ENCODE measurements around the gene CD300LG.
"Not testable (repeated sequence)": the region's sequence is repeated elsewhere in the genome, so short reads cannot be mapped to it uniquely, and the experiment has no call there.

CD300LG gene

DNA sequence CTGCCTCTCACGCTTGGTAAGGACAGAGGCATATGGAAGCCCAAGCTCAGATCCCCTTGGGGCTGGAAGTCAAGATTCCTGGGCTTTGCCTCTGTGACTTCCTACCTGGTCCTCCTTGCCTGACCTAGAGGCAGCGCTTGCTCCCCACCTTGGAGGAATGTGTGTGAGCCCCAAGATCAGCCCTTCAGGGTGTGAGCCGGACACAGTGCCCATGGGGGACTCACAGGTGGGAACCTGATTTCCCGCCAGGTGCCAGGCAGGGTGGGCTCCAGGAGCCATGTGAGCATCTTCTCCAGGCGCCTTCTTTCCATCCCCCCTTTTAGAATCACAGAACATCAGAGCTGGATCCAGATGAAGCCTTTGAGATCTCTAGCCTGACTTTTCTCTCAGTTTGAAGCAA is 10.2 kb downstream of the CD300LG start:
- DNase-seq = no peak

DNA sequence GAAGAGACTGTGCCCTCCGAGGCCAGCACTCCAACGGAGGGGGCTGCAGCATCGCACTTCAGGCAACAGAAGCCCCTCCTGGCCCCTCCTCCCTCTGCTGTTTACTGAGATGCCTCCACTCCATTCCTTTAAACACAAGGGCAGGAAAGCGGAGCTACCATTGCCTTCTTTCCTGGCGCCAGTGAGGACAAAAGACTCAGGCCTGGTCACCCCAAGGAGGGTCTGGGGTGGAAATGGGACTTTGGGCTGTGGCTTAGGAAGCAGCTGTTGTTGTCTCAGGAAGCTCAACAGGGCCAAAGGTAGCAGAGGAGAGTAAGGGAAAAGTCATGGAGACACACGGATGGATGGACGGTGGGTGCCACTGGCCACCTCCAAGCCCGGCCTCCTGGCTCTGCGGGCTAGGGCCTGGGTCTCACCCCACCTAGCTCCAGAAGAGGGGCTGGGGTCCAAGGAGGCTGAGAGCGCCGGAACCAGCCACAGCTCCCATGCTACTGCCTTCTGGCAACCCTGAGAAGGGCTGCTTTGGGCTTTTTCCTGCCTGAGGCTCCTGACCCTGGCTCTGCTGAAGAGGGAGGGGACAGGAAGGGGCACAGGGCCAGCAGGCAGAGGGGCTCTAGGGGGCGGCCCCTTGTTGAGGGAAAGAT is 11.1 kb downstream of the CD300LG start:
- DNase-seq = no peak

DNA sequence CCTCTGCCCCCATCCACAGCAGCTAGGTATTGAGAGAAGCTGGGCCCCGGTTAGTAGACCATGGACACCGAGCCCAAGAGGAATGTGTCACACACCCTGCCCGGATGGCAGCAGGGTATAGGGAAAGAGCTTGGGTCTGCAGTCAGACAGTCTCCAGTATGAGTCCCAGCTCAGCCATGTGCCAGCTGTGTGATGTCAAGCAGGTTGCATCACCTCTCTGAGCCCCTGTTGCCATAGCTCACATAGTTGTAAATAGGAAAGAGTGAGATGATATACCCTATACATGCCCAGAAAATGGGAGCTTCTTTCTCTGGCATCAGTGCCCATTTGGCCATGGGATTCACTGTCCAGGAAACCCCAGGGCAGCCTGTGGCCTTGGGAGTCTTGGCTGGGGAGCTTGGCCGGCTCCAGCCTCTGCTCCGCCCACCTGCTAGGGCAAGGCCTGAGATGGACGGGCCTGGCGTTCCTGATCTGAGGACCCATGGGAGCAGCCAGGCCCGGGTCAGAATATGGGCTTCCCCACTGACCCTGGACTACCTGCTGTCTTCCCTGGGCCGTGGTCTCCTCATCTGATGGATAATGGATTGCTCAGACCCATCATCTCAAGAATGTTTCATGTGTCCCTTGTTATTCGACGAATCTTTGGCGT is 13.2 kb downstream of the CD300LG start:
- no peak for DNase-seq

DNA sequence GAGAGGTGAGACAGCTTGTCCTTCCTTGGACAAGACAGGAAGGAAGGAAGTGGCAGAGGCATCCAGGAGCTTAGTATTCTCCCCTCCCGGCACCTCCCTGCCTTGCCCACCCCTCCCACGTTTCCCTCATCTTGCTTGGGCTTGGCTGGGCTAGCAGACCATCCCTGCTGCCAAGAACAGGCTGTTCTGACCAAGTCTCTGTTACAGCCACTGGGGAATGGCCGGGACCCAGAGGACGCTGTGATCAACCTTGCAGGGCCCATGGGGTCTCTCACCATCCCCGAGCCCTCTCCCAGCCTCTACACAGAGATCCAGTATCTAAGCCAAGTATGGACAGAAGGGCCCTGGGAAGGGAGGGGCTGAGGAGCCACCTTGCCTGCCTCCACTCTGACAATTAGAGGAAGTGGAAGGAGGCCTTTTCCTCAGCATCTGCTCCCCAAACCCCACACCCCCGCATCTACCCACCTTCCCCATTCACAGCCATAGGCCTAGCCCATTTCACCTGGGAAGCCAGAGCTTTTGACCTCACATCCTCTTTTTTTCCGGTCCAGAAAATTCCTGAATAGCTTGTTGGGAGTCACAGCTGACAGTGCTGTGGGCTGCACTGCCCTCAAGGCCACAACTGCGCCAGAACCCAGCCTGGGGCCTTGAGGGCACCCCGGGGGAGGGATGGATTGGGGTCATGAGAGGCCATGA is 14.1 kb downstream of the CD300LG start:
- no peak for DNase-seq

DNA sequence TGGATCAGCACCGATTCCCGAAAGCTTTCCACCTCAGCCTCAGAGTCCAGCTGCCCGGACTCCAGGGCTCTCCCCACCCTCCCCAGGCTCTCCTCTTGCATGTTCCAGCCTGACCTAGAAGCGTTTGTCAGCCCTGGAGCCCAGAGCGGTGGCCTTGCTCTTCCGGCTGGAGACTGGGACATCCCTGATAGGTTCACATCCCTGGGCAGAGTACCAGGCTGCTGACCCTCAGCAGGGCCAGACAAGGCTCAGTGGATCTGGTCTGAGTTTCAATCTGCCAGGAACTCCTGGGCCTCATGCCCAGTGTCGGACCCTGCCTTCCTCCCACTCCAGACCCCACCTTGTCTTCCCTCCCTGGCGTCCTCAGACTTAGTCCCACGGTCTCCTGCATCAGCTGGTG is 15.0 kb downstream of the CD300LG start:
- DNase-seq = no peak

DNA sequence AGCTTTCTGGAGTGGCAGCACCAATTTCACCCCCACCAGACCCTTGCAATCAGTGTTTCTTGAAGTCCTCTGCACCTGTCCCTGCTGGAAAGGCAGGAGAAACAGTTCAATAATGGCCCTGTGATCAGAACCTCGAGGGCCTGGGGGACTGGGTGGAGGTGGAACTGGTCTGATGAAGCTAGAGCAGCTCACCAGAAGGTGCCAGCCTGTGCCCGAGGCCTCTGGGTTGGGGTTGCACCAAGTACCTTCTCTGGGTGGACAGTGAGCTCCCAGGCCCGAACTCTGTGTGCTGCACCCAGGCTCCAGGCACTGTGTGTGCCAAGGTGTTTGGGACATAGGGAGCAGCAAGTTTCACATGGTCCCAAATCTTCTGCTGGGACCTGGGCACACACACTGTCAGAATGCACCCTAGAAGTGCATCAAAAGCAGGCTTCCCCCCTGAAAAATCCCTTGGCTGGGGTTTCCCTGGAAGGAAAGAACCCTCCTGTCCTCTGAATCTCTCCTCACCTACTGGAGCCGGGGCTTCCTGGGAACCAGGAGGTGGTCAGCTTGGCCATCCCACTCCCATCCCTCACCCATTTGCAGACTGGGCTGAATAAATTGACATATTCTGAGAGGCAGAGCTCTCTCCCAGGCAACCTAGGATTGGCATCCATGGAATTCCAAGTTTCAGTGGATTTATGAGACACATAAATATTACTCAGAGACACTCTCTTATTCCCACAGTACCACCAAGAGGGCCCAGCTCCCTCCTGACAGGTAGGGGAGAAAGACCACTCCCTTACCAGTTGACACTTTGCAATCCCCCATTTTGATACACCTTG is 17.4 kb downstream of the CD300LG start:
- no peak for DNase-seq

DNA sequence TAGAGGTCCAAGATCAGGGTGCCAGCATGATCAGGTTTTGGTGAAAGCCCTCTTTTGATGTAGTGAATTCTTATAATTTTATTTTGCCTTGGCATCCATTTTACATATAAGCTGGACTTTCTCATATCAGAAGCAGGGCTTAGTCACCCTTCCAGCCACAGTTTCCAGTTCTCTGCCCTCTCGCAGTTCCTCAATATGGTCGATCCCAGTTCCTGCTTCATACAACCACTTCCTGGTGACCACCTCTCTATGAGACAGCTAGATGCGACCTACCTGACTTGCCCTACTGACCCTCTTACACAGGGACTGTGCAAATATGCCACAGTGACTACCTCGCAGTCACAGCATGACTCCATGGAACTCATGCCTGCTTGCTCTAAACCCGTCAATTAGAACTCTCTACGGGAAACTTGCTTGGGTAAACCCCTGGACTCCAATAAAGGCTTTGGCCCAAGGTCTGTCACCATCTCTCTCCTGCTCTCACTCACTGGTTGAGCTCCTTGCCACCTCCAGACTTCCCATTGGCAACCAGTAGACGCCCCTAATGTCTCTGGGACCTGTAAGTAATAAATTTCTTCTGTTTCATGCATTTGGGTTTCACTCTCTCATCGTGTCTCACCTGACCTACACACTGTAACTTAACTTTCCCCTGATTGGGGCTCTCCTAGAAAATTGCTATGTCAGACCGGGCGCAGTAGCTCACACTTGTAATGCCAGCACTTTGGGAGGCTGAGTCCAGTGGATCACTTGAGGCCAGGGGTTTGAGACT is 21.4 kb downstream of the CD300LG start:
- DNase-seq = no peak

DNA sequence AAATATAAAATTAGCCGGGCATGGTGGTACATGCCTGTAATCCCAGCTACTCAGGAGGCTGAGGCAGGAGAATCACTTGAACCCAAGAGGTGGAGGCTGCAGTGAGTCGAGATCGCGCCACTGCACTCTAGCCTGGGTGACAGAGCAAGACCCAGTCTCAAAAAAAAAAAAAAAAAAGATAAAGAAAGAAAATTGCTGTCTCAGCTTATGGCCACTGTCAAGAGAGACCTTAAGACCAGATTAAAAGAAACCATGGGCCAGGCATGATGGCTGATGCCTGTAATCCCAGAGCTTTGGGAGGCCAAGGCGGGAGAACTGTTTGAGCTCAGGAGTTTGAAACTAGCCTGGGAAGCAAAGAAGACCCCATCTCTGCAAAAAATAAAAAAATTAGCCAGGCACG is 22.1 kb downstream of the CD300LG start:
- DNase-seq = not testable (repeated sequence)

DNA sequence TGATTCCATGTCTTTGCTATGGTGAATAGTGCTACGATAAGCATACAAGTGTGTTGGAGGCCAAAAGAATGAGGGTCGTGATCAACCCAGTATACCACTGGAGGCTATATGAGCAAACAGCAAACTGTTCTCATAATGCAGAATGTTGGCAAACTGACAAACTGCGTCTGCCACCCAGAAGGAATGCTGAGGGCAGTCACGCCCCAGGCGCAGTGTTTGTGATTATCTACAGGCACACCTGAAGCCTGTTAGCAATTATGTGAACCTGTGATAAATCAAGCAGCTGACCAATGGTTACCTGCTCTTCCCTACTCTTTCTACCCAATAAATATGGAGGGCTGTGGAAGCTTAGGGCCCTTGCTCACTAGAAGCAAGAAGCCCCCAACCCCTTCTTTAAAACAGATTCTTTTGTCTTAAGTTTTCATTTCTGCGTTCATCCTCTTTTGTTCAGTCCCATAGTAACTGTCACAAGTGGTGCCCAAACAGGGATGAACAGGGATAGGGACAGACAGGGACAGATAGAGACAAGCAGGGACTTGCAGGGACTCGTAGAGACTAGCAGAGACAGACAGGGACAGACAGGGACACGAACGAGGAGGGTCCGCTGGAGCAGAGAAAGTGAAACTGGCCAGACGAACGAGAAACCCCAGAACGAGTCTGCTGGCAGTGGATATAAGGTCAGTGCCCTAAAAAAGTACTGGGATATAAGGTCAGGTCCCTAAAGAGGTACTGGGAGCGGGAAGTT is 25.1 kb downstream of the CD300LG start:
- no peak for DNase-seq

DNA sequence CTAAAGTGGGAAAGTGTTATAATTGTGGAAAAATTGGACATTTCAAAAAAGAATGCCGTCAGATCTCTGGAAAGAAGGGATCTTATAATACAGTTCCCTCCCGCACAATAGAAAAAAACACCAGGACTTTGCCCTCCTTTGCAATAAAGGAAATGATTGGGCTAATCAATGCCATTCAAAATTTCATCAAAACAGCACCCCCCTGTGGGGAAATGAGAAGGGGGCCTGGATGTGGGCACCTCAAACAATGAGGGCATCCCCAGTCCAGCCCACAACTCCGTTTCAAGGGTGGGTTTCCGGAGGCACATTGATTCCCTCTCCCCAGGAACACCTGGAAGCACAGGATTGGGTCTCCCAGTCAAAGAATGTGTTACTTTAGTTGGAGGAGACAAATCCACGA is 26.1 kb downstream of the CD300LG start:
- DNase-seq = no peak

DNA sequence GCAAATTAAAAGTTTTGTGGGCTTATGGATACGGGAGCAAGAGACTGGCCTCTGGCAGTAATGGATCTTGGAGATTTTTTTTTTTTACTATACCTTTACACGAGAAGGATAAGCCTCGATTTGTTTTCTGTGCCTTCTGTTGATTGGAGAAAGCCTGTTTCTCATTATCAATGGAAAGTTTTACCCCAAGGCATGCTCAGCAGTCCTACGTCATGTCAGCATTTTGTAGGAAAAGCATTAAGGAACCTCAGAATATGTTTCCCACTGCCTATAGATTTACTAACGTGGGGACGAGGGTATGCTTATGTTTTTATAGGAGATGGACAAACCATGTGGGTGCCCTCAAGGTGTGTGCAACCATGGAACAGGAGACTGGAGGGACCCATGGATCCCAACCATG is 26.8 kb downstream of the CD300LG start:
- DNase-seq = no peak

DNA sequence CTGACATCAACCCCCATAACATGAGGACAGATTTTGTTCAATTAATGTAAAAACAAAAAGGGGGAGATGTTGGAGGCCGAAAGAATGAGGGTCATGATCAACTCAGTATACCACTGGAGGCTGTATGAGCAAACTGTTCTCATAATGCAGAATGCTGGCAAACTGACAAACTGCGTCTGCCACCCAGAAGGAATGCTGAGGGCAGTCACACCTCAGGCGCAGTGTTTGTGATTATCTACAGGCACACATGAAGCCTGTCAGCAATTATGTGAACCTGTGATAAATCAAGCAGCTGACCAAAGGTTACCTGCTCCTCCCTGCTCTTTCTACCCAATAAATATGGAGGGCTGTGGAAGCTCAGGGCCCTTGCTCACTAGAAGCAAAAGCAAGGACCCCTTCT is 27.3 kb downstream of the CD300LG start:
- DNase-seq = no peak

DNA sequence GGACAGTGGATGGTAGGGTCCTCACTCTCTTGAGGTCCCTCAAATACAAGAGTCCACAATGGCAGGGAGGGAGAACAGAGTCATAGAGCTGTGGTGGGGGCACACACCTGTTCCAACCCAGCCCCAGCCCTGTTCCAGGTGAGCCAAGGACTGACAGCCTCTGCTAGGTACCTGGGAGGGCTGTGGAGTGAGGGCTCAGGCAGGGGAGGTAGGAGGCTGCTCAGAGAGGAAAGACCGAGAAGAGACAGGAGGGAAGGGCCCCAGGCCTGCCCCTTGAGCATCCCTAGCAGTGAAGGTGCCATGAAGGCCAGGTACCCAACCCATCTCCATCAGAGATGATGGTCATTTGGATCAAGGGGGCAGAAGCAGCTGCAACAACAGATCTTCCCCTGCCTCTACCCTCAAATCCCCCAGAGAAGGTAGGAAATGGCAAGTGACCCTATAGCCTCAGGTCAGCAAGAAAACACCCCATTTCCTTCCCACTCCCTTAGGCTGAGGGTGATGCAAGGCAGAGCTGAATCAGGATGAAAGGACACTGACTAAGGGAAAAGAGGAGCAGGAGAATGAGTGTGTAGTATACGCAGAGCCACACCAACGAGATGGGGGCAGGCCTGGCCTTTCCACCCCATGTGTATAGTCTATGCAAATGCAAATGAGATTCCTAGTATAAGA is 28.6 kb downstream of the CD300LG start:
- DNase-seq = no peak

DNA sequence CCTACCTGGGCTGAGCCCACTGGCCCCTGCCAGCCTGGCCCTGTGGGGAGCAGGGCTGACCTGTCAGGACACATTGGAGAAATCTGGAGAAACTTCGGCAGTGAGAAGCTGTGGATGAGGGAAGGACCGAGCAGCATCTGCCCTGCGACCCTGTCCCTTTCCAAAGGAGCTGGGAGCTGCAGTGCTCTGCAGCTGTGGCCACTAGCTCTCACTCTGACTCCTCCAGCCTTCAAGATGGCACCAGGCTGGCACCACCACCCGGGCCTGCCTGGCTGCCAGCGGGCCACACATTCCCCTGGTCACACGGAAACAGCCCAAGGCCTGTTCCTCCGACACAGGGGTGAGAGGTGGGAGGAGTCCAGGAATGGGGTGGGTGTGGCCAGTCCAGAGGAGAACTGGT is 30.1 kb downstream of the CD300LG start:
- no peak for DNase-seq

DNA sequence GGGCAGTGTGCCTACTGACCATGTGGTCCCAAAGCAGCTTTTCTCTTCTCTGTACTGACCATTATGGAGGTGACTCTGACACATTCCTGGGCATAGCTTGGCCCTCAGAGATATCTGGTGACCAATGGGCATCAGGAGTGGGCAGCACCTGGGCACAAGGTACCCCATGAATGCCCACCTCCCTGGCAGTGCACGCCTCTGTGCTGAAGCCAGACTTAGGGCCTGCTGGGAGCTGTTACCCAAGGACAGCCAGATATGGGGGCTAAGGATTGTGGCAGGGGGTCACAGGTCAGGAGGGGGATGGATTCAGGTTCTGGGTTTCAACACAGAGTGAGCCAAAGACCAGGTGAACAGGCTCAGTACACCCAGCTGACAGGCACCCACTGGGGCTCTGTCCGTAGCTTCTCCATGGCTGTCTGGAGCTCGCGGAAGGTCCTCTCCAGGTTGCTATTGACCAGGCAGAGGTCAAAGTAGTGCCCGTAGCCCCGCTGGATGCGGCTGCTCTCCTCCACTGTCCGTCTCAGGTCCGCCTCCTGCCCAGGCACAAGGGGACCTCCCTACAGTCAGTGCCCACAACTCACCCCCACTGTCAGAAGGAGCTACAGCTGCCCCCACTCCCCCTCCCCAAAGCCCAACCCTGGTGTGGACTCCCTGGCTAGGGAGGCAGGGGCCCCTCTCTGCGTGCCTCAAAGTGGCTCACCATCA is 30.6 kb downstream of the CD300LG start:
- no peak for DNase-seq

DNA sequence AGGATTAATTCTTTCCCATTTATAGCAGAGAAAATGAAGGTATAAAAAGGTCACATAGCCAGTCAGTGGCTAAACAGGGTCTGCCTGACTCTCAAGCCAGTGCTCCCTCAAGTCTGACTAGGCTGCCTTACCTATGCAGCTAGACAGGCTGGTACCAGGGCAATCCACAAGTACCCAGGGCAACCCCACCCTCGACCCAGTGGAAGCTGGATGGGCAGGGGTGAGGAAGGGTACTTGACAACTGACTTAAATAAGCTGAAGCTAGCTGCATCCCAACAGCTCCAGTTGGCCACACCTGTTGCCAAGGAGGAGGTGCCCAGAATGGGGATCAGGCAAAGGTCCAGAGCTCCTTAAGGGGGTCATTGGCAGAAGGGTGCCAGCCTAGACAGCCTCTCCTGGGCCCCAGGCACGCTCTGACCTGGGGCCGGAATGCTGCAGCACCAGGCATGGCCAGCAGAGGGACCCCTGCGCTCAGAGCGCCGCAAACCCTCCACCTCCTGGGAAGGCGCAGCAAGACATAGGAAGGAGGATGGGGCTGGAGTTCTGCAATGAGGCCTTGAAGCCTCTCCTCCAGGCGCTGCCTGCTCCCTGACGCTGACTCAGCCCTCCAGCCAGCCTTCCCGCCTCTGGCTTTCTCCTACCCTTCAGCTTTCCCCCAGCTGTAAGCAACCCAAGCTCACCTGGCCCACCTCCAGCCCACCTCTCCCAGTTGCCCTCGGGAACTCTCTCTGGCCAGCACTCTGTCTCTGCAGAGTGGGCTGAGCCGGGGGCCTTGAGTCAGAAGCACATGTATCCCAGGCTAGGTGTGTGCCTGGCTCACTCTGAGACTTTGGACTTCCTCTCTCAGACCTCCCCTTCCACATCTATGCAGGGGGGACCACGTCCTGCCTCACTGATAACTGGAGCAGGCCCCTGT is 31.5 kb downstream of the CD300LG start:
- DNase-seq = peak; percentile 79

DNA sequence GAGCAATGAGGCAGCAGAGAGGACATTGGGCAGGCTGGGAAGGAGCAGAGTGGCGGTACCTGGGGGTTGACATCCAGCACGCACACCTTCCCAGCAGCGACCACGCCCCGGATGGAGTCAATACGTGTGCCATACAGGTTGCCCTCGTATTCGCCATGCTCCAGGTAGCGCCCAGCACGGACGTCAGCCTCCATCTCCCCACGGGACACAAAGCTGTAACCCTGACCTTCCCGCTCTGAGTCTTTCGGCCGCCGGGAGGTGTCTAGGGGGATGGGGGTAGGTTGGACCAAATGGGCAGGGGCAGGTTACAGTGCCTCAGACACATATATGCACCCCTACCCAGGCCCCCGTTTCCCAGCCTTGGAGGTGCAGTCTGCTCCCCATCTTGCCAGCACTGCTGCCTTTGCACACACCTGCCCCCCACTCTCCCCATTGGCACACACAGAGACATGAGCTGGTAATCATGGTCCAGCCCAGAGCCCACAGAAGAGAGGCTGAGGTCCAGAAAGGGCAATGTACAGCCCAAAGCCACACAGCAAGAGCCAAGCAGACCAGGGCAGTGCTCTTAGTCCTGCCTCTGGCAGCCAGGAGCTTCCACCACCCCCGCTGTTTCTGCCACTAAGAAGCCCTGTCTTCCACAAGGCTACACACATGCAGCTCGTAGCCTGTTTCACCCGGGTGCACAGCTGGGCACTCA is 32.9 kb downstream of the CD300LG start:
- DNase-seq = no peak

DNA sequence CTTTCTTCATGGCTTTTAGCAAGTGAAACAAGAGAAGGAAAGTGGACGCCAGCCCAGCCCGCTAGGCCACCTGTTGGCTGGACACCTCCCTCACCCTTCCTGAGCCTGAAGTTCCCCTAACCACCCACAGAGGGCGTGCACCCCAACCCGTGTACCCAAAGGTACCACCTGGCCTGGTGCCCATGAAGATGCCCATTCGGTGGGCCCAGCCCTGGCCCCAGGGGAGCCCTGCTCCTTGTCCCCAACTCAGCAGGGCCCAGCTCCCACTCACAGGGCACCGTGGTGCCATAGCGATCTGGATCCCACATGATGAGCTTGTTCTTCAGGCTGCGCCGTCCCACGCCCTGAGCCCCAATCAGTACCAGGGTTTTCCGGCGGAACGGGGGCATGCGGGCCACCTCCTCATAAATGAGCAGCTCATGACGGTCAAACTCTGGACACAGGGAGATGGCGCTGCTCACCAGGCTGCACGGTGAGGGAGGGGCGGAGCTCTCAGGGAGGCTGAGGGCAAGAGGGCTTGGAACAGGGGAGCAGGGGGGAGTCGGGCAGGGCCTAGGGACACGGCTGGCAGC is 33.5 kb downstream of the CD300LG start:
- peak; percentile 68 for DNase-seq

DNA sequence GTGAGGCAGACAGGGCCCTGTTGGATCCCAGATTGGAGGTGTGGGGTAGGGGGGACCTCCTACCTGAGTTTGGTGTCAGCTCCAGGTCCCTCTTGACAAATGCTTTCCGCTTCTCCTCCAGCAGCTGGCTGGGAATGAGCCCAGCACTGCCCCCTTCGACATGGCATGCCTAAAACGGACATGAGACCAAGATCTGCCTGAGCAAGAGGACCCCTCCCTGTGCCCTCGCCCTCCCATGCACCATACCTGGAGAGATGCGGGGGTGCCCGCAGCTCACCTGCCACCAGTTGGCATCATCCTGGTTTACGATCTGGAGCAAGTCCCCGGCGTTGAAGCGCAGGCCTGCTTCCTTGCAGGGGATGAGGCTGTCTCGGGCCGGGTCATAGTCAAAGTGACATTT is 34.2 kb downstream of the CD300LG start:
- DNase-seq = no peak

All from left hindlimb (tissue), 1 donor.